GM12864 (cell line): Measurements from ENCODE around the gene ADGRF3.
A peak's percentile ranks its signal among the peaks of the same experiment; 100 is the strongest.
"Not testable (repeated sequence)": the region's sequence is repeated elsewhere in the genome, so short reads cannot be mapped to it uniquely, and the experiment has no call there.

Experiments used
- DNase-seq: peaks from one replicate; pipeline ENCODE4 v3.0.0-alpha.2; 2011; ENCODE audit warnings: low read depth
- H3K4me3 ChIP-seq: 2 replicates; pipeline ENCODE4 v1.5.1; 2011; ENCODE audit warnings: mild to moderate bottlenecking, low read depth, low read length, control low read depth
- CTCF ChIP-seq: IDR thresholded peaks from 2 replicates; pipeline ENCODE4 v1.5.1; 2011; ENCODE audit warnings: low read depth, mild to moderate bottlenecking, moderate library complexity, low read length, control low read depth, inconsistent platforms; ENCODE audit errors: missing control alignments

ADGRF3 gene

DNA sequence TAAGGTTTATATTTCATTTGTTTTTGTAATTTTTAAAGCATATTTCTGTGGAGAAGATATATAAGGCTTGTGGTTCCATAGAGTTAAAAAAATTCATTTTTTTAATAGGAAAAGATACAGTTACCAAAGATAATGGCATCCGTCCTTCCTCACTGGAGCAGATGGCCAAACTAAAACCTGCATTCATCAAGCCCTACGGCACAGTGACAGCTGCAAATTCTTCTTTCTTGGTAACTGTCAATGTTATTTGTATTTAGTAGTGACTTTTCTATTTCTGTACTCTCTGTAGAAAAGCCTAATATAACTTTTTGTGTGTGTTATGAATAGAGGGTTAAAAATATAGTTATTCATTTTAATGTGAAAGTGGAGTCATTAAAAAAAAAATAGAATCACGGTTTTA is 66.7 kb downstream of the ADGRF3 start:
- TF ChIP-seq CTCF = no peak
- H3K4me3 ChIP-seq = no peak overlapping the region
- no peak for DNase-seq

DNA sequence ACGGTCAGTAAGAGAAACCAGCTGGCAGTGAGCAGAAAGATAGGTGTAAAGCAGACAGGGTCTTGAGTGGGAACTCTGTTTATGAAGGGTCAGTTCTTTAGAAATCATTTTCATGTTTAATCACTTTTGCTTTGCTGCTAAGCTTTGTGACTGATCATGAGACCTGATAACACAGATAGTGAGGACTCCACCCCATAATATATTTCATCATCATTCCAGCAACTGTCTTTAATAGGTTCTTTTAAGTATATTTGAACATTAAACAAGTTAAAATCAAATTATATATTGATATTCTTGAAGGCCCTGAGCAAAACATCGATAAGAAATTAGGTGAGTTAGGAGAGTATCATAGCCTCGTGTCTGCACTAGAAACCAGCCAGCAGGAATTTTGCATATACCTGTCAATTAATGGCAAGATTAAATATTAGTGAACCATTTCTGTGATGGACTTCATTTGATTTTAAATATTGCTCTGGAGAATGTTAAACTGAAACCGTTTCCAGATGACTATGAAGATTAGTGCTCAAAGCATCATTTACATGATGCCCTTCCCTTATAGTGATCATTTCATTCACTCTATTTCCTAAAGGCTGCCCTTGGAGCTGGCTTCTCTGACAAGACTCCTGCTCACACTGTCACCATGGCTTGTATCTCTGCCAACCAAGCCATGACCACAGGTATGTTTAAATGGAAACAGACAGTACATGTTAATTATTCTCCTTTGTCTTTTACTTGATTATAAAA is 69.9 kb downstream of the ADGRF3 start:
- TF ChIP-seq CTCF = no peak
- DNase-seq = no peak
- H3K4me3 ChIP-seq = no peak overlapping the region

GRCh38 chr2:26274058-26274613 is 72.5 kb downstream of the ADGRF3 start:
- TF ChIP-seq CTCF = no peak
- DNase-seq = no peak
- H3K4me3 ChIP-seq = no peak overlapping the region

DNA sequence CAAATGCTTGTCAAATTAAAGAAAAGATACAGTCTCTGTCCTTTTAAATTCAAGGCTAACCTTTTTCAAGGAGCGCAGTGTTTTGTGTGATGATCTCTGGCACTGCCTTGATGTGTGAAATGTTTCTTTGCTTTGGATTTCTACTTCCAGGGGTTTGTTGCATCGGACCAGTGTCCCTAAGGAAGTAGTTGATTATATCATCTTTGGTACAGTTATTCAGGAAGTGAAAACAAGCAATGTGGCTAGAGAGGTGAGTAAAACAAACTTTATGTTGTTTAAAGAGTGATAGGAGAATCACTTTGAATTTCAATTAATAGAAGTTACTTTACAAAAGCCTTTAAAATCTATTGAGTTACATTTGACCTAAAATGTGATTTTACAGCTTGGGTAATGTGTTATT is 73.1 kb downstream of the ADGRF3 start:
- H3K4me3 ChIP-seq = no peak overlapping the region
- no peak for TF ChIP-seq CTCF
- DNase-seq = no peak

DNA sequence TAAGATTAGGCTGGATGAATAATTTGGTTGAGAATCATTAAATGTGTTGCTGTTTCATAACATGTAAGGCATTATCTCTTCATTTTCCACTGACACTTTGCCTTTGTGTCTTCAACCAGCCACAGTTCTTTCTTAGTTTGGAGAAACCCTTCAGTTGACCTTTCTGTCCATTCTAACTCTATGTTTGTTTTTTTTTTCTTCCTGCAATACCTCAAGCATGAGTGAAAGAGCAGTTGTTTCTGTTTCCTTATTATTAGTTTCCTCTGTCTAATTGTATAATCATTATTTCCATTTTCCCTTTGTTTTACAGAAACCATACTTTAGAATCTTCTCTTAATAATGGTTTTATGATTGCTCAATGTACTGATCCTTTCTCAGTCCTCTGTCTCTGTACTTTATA is 76.2 kb downstream of the ADGRF3 start:
- TF ChIP-seq CTCF = no peak
- no peak for DNase-seq
- H3K4me3 ChIP-seq = no peak overlapping the region

GRCh38 chr2:26269571-26270158 is 76.9 kb downstream of the ADGRF3 start:
- peak; percentile 13 for DNase-seq
- TF ChIP-seq CTCF = no peak
- no peak overlapping the region for H3K4me3 ChIP-seq

- H3K4me3 ChIP-seq, DNase-seq: not testable (repeated sequence)
Measured at GRCh38 chr2:26268670-26269385, 77.8 kb downstream of the ADGRF3 start.
